Neutrophil (primary cell): ENCODE results near the gene SERBP1.
"Not testable (repeated sequence)": the region's sequence is repeated elsewhere in the genome, so short reads cannot be mapped to it uniquely, and the experiment has no call there.

Source experiments
- H3K27ac ChIP-seq: fragments of 200-600 bp; sonication (generic); 2 replicates; pipeline ENCODE4 v1.5.1; 2016; ENCODE audit warnings: mild to moderate bottlenecking, moderate library complexity
- H3K27me3 ChIP-seq: fragments of 200-600 bp; sonication (generic); 2 replicates; pipeline ENCODE4 v1.6.0; 2016; ENCODE audit warnings: mild to moderate bottlenecking
- H3K36me3 ChIP-seq: fragments of 200-600 bp; sonication (generic); 2 replicates; pipeline ENCODE4 v1.5.1; 2017
- H3K4me1 ChIP-seq, 2 experiments: fragments of 200-600 bp in 1 of 2; sonication (generic) in 1 of 2; 1 replicate in 1 of 2; 2 replicates in 1 of 2; pipeline versions ENCODE4 v1.5.1 to v1.6.1; 2013 to 2016; ENCODE audit warnings: low read depth in 1 of 2, low read length in 1 of 2, mild to moderate bottlenecking in 1 of 2, moderate library complexity in 1 of 2; ENCODE audit not compliant: control insufficient read depth in 1 of 2, insufficient read depth in 1 of 2
- H3K4me3 ChIP-seq, 2 experiments: fragments of 200-600 bp in 1 of 2; sonication (generic) in 1 of 2; 1 replicate in 1 of 2; 2 replicates in 1 of 2; pipeline ENCODE4 v1.5.1; 2013 to 2016; ENCODE audit warnings: low read depth in 1 of 2, low read length in 1 of 2, mild to moderate bottlenecking in 1 of 2, moderate library complexity in 1 of 2
- H3K9me3 ChIP-seq: fragments of 200-600 bp; sonication (generic); 2 replicates; pipeline ENCODE4 v1.5.1; 2016
- TF ChIP-seq, protein P1 (sequence below): fragments of 200-600 bp; sonication (generic); IDR thresholded peaks from 2 replicates; pipeline ENCODE4 v1.5.1; 2016; ENCODE audit warnings: antibody characterized with exemption

The SERBP1 gene

DNA sequence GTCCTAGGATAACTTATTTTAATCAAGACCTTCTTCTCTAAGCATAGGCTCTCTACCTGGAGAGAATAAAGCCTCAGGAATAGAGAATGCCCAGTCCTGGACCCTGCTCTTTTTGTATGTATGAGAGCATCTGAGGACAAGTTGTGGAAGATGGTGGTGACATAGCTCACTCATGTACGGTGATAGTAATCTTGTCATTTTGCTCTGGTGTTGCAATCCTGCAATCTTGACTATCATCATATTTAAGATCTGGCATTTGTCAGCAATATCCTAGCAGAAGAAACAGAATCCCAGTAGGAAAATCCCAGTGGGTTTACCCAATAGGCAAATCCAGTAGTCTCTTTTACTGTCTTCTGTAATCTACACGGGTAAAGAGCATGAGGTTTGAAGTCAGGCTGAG, 21.6 kb upstream of the SERBP1 start:
- Histone ChIP-seq H3K4me3 (no peak overlapping the region), H3K27ac (no peak overlapping the region), H3K9me3 (no peaks in the 10 kb centered on the region), H3K36me3 (no peaks in the 10 kb centered on the region), H3K4me1 (peaks cover 5 to 6% of the 10 kb centered on the region in 2 experiments), H3K27me3 (no peaks in the 10 kb centered on the region)
- TF ChIP-seq, protein P1, sequence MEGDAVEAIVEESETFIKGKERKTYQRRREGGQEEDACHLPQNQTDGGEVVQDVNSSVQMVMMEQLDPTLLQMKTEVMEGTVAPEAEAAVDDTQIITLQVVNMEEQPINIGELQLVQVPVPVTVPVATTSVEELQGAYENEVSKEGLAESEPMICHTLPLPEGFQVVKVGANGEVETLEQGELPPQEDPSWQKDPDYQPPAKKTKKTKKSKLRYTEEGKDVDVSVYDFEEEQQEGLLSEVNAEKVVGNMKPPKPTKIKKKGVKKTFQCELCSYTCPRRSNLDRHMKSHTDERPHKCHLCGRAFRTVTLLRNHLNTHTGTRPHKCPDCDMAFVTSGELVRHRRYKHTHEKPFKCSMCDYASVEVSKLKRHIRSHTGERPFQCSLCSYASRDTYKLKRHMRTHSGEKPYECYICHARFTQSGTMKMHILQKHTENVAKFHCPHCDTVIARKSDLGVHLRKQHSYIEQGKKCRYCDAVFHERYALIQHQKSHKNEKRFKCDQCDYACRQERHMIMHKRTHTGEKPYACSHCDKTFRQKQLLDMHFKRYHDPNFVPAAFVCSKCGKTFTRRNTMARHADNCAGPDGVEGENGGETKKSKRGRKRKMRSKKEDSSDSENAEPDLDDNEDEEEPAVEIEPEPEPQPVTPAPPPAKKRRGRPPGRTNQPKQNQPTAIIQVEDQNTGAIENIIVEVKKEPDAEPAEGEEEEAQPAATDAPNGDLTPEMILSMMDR, result no peak

DNA sequence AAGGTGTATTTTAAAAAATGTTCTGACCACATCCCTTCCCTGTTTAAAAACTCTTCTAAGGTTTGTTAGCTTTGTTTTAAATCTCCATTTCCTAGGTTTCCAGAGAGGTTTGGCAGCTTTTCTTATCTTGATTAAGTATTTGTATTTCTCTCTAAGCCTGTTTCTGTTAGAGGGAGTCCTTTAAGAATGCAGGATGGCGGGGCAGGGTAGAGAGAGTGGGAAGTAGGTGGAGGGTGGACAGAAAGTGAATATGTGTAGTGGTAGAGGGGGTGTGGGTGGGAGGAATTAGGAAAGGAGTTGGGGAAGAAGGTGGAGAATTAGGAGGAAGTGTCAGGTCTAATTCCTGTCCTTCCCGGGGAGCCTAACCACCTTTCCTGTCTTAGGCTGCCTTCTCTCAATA, 21.2 kb upstream of the SERBP1 start:
- Histone ChIP-seq H3K27me3 (no peaks in the 10 kb centered on the region), H3K4me3 (no peak overlapping the region), H3K36me3 (no peaks in the 10 kb centered on the region)

DNA sequence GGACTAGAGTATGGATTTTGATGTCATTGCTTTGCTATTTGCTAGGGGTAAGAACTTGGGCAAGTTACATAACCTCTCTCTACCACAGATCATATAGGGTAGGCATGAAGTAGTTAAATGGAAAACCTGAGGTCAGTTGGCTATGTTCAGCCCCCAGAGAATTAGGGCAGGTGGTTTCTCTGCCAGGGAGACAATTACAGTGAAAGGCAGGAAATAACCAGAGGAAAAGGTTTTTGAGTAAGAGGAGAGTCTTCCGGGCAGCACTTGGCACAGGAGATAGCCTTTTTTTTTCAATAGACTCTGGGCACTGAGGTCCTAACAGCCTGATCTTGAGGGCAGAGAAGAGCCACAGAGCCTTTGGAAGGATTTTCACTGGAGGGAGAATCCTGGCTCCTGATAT, 16.7 kb upstream of the SERBP1 start:
- TF ChIP-seq, protein P1, result no peak
- H3K9me3 ChIP-seq, result no peaks in the 10 kb centered on the region

More for the DNA sequence above, 21.2 kb upstream of the SERBP1 start:
- TF ChIP-seq, protein P1, result no peak
- no peak overlapping the region for H3K27ac ChIP-seq
- peaks cover 10% of the 10 kb centered on the region in 2 experiments for H3K4me1 ChIP-seq
- no peaks in the 10 kb centered on the region for H3K9me3 ChIP-seq

DNA sequence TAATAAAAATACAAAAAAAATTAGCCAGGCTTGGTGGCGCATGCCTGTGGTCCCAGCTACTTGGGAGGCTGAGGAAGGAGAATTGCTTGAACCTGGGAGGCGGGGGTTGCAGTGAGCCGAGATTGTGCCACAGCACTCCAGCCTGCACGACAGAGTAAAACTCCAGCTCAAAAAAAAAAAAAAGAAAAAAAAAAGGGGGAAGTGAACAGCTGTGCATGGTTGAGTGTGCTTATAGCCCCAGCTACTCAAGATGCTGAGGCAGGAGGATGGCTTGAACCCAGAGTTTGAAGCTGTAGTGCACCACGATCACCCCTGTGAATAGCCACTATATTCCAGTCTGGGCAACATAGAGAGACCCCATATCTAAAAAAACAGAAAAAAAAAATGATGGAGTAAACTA, 15.8 kb upstream of the SERBP1 start:
- H3K27ac ChIP-seq, H3K4me3 ChIP-seq, H3K9me3 ChIP-seq, H3K36me3 ChIP-seq, H3K27me3 ChIP-seq: not testable (repeated sequence)
- H3K4me1 ChIP-seq, result peaks cover 10 to 13% of the 10 kb centered on the region in 2 experiments

More for the DNA sequence above, 16.7 kb upstream of the SERBP1 start:
- no peaks in the 10 kb centered on the region for H3K36me3 ChIP-seq
- H3K27me3 ChIP-seq, result no peaks in the 10 kb centered on the region
- no peak overlapping the region for H3K4me3 ChIP-seq
- H3K4me1 ChIP-seq, result peaks cover 10 to 13% of the 10 kb centered on the region in 2 experiments
- H3K27ac ChIP-seq, result no peak overlapping the region

DNA sequence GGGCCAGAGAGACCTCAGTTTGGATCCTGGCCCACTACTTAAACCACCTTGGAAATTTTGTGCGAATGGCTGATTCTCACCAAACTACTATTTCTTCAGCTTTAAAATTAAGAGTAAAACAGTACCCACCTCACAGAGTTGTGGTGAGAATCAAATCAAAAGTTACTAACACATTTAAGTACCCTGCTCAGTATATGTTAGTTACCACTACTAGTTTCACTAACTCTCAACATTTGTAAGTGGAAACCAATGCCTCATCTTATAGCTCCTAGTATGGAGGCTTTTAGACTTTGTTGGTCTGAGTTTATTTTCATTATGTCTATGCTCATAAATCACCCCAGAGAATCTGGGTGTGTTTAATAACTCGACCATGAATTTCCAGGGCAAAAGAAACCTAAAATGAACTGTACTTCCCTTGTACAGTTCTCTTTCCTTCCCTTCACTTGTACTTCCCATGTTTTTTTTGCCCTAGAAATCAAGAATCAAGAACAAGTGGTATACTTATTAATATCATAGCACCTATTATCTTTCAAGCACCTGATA, 11.6 kb upstream of the SERBP1 start:
- Histone ChIP-seq H3K27me3 (no peaks in the 10 kb centered on the region), H3K27ac (no peak overlapping the region), H3K9me3 (no peaks in the 10 kb centered on the region), H3K4me1 (peaks cover 5 to 7% of the 10 kb centered on the region in 2 experiments), H3K4me3 (no peak overlapping the region), H3K36me3 (no peaks in the 10 kb centered on the region)
- TF ChIP-seq, protein P1, result no peak

DNA sequence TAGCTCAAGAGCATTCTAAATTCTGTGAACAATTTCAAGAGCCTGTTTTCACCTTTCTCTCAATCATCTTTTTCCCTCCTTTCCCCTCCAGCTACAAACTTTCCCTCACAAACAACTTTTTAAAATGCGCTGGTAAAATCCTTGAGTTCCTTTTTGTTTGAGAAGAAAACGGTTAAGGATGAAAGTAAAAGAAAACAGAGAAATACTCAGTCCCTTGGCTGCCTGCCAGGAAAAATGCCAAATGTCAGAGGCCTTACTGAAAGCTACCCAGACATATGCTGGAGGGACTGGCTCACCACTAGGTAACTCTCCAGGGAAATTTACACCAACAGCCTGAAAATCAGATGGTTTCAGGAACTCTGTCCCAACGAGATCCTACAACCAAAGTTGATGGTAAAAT, 11.0 kb upstream of the SERBP1 start:
- Histone ChIP-seq H3K27ac (no peak overlapping the region), H3K36me3 (no peaks in the 10 kb centered on the region), H3K27me3 (no peaks in the 10 kb centered on the region), H3K4me3 (no peak overlapping the region), H3K4me1 (peaks cover 0 to 1% of the 10 kb centered on the region in 2 experiments), H3K9me3 (no peaks in the 10 kb centered on the region)
- TF ChIP-seq, protein P1, result no peak
